HepG2 (cell line): Measurements from ENCODE around the gene PIGN.

Experiments used
- CREM ChIP-seq, 2 experiments: sonication (generic) in 1 of 2; formaldehyde crosslinking in 1 of 2; IDR thresholded peaks; 2 replicates each; pipeline versions ENCODE4 v1.4.0 to v1.6.1; 2016 to 2020; ENCODE audit warnings: antibody characterized with exemption in 1 of 2, mild to moderate bottlenecking in 1 of 2, missing genetic modification reagents in 1 of 2
- CTCF ChIP-seq: sonication (generic); formaldehyde crosslinking; IDR thresholded peaks from 2 replicates; pipeline ENCODE4 v1.5.0; 2020; ENCODE audit warnings: mild to moderate bottlenecking, missing genetic modification reagents, moderate library complexity
- FOXM1 ChIP-seq: sonication (generic); formaldehyde crosslinking; IDR thresholded peaks from 2 replicates; pipeline ENCODE4 v1.5.0; 2020; ENCODE audit warnings: missing genetic modification reagents
- GTF3A ChIP-seq: sonication (generic); formaldehyde crosslinking; conservative IDR thresholded peaks from 2 replicates; pipeline ENCODE4 v1.4.0; 2020; ENCODE audit warnings: mild to moderate bottlenecking, missing genetic modification reagents
- MXI1 ChIP-seq: IDR thresholded peaks from 3 replicates; pipeline ENCODE4 v1.6.1; 2012; ENCODE audit warnings: low read depth, low read length, inconsistent platforms, borderline replicate concordance
- POLR2A ChIP-seq, 2 experiments: IDR thresholded peaks; 2 replicates each; pipeline ENCODE4 v1.6.1; 2011; ENCODE audit warnings: low read depth in 2 of 2, low read length in 2 of 2, mild to moderate bottlenecking in 1 of 2, moderate library complexity in 1 of 2; ENCODE audit not compliant: insufficient read depth in 1 of 2
- TBX3 ChIP-seq: fragments of 450-650 bp; IDR thresholded peaks from 2 replicates; pipeline ENCODE4 v1.6.1; 2017; ENCODE audit warnings: antibody characterized with exemption, mild to moderate bottlenecking, inconsistent platforms, borderline replicate concordance
- TF ChIP-seq, protein P1 (sequence below): sonication (generic); formaldehyde crosslinking; IDR thresholded peaks from 2 replicates; pipeline ENCODE4 v1.9.0; 2021; ENCODE audit warnings: missing genetic modification reagents, borderline replicate concordance

DNA sequence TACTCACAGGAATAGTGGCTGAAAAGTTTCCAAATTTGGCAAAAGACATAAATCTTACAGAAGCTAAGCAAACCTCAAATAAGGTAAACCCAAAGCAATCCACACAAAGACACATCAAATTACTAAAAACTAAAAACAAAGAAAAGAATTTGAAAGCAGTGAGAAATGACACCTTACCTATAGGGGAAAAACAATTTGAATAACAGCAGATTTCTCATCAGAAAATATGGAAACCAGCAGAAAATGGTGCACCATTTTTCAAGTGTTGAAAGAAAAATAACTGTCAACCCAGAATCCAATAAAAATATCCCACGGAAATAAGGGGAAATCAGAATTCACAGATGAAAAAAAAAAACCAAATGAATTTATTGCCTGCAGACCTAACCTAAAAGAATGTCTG is 138.6 kb downstream of the PIGN start:
- no peak for TF ChIP-seq CREM (IDR thresholded peaks at IDR 0.05)
- no peak for TF ChIP-seq CREM (CRISPR knock-in tag; IDR thresholded peaks at IDR 0.05)
- no peak for TF ChIP-seq FOXM1 (CRISPR knock-in tag)
- no peak for TF ChIP-seq GTF3A (CRISPR knock-in tag)
- no peak for TF ChIP-seq MXI1
- no peak for TF ChIP-seq POLR2A (IDR thresholded peaks at IDR 0.05; ENCODE audit: insufficient read depth in 1 of 2, low read depth in 2 of 2, low read length in 2 of 2)
- TF ChIP-seq TBX3, result no peak
- TF ChIP-seq, protein P1, sequence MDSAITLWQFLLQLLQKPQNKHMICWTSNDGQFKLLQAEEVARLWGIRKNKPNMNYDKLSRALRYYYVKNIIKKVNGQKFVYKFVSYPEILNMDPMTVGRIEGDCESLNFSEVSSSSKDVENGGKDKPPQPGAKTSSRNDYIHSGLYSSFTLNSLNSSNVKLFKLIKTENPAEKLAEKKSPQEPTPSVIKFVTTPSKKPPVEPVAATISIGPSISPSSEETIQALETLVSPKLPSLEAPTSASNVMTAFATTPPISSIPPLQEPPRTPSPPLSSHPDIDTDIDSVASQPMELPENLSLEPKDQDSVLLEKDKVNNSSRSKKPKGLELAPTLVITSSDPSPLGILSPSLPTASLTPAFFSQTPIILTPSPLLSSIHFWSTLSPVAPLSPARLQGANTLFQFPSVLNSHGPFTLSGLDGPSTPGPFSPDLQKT (CRISPR knock-in tag), result no peak
- TF ChIP-seq CTCF, result no peak
